GM12872 (cell line): ENCODE measurements around the gene GXYLT1.

Source experiments
- TF ChIP-seq, protein P1 (sequence below): IDR thresholded peaks from 3 replicates; pipeline ENCODE4 v1.5.1; 2011; ENCODE audit warnings: low read depth, mild to moderate bottlenecking, low read length, moderate library complexity; ENCODE audit not compliant: insufficient read depth

Gene GXYLT1

DNA sequence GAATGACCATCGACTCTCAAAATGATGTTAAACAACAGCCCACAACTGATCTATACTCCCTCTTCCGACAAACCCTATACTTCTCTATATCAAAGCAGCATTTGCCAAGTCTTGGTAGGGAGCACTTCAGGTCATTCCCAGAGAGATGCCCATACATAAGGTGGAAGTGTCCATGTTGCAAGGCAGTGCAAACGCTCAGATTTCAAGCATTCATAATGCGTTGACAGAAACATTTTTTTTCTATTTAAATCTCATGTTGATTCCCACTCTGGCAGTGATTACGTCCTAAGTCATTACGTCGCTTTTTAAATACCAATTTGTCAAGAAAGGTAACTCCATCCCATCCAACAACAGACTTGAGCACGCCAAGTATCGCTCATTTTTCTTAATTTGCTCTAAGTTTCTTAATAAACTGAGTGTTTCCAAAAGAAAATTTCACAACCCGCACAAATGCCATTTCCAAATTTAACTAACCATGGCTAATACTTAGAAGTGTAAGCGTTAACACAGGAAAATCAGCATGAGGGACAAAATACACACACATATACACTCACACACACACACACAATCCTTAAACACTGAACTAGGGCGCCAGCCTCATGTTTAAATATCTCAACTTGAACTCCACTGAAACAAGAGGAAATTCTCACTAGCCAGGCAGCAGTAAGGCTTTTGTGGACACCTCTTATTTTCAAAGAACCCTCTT, 1.1 kb downstream of the GXYLT1 start:
- TF ChIP-seq, protein P1, sequence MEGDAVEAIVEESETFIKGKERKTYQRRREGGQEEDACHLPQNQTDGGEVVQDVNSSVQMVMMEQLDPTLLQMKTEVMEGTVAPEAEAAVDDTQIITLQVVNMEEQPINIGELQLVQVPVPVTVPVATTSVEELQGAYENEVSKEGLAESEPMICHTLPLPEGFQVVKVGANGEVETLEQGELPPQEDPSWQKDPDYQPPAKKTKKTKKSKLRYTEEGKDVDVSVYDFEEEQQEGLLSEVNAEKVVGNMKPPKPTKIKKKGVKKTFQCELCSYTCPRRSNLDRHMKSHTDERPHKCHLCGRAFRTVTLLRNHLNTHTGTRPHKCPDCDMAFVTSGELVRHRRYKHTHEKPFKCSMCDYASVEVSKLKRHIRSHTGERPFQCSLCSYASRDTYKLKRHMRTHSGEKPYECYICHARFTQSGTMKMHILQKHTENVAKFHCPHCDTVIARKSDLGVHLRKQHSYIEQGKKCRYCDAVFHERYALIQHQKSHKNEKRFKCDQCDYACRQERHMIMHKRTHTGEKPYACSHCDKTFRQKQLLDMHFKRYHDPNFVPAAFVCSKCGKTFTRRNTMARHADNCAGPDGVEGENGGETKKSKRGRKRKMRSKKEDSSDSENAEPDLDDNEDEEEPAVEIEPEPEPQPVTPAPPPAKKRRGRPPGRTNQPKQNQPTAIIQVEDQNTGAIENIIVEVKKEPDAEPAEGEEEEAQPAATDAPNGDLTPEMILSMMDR: no peak

DNA sequence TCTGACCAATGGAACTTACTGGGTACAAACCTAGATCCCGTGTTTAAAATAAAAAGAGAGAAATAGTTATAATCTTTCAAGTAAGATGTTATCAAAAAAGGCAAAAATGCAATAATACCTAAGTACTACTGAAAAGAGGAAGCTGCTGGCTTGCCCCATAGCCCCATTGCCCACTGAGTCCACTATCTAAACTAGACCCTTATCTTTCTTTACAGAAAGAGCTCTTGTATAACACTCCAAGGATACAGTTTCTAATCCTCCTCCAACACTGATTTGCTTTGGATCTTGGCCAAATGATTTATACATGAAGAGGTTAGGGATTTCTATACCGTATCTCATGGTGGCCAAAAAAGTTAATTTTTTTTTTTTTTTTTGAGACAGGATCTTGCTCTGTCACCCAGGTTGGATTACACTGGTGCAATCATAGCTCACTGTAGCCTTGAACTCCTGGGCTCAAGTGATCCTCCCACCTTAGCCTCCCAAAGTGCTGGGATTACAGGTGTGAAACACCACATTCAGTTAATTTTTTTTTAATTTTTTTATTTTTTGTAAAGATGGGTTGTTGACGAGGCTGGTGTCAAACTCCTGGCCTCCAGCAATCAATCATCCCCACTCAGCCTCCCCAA, 2.6 kb downstream of the GXYLT1 start:
- TF ChIP-seq, protein P1: no peak

DNA sequence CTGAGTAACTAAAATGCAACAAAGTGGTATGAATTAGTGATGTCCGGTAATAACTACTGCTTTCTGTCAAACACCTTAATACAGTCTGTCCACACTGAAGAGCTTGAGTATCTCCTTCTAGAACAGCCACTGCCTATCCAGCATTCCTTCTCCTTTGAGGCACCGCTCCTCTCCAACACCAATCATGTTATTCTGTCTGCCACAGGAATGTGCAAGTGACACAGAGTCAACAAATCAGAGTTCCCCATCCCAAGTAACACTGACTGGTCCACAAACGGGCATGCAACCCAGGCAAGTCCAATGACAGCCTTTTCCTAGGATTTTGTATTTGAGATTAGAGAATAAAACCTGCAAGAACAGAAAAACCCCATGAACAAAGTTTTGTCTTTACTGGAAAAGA, 3.8 kb downstream of the GXYLT1 start:
- TF ChIP-seq, protein P1: no peak

DNA sequence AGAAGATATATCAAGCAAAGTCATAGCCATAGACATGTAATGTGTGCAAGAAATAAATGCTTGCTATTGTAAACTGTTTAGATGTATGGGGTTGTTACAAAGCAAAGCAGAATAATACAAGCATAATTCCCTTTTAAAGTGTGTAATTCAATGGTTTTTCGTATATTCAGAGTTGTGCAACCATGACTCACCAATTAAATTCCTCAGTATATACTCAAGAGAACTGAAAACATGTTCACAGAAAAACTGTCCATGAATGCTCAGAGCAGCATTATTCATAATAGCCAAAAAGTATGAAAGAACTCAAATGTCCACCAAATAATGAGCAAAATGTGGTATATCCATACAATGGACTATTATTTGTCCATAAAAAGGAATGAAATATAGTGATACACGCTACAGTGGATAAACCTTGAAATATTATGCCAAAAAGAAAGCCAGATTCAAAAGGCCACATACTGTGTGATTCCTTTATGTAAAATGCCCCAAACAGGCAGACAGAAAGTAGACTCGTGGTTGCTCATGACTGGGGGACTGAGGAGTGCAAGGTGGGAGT, 9.3 kb downstream of the GXYLT1 start:
- TF ChIP-seq, protein P1: no peak

DNA sequence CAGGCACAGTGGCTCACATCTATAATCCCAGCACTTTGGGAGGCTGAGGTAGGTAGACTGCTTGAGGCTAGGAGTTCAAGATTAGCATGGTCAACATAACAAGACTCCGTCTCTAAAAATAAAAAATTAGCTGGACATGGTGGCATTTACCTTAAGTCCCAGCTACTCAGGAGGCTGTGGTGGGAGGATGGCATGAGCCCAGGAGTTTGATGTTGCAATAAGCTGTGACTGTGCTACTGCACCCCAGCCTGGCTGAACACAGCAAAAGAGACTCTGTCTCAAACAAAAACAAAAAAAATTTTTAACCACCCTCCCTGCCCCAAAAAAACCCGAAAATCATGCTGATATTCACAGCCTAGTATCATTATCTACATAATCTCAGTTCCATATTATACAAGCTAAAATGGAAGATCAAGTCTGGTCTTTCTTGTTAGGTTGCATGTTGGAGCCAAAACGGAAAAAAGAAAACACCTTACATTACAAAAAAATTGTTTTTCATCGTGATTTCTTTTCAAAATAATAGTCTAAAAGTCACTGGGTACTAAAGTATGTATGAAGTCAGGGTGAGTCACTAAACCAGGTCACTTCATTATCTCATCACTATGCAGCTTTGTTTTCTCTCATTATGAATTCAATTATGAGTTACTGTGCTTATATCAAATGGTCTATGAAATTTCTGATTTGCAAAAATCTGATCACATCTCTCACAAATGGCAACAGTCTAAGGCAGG, 13.8 kb downstream of the GXYLT1 start:
- TF ChIP-seq, protein P1: no peak

DNA sequence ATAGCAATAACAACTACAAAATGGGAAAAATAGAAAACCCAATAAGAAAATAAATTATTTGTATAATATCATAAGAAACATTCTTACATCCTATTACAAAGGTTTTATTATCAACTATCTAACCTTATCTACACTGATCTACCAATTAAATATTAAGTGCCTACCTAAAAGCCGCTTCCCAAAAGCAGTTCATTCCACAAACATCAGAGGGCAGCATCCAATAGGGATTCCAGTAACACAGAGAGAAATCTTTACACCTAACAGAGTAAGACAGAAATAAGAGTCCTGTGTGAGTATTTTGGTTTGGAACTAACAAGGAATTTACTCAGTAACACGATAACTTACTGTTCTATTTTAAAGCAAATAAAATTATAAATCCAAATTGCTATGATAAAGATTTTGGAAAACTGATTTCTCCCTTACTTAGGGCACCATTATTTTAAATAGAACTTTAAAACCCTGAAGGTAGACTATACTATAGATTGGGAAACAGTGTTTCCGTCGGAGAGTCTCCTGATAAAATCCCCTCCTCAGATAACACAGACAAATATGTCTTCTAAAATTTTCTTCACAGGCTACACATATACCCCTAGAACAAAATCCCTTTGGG, 15.0 kb downstream of the GXYLT1 start:
- TF ChIP-seq, protein P1: peak; percentile 44; the same call in 2 of the 3 replicates

DNA sequence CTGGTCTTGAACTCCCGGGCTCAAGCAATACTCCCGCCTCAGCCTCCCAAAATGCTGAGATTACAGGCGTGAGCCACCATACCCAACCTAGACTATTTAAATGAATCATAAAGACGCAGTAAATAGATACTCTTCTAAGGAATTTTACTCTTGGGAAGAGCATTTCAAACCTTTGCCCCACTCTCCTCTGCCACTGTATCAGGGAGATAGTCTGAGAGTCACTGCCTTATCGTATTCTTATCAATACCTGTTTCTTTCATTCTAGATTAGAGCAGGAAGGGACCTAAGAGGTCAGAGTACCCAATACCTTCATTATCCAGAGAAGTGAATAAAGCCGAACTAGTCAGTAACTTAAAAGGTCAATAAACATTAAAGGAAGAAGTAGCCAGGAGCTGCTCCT, 15.8 kb downstream of the GXYLT1 start:
- TF ChIP-seq, protein P1: no peak
